ENCODE measurements around the gene RPS14. TPM values are rescaled to one million over a fixed set of nuclear protein-coding genes. Genes with fewer than 3 reads are reported as not detected.

RPS14 gene
- total and polyA plus RNA-seq, 2 experiments from 2014 or later, result 1,343 to 1,694 TPM

DNA sequence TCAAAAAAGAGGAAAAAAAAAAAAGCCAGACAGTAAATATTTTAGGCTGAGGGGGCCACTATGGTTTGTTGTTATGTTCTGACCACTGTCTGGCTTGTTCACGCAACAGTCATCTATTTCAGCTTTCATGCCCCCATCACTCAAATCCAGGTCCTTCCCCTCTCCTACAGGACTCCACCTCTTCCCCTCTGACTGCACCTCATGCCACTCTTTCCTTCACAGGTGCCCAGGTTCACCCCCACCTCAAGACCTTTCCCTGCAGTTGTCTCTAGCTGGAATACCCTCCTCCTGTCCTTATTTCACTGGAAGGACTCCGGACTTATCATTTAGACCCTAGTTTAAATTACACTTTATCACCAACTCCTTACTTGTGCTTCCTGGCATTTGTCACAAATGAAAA lies 3.5 kb downstream of the RPS14 start:
- H4K20me1 ChIP-seq (ENCODE audit: insufficient read depth), result peaks cover 10% of the 10 kb centered on the region
- no peak overlapping the region for H3K4me2 ChIP-seq (ENCODE audit: unreplicated experiment)
- H3K36me3 ChIP-seq (ENCODE audit: low read depth), result peaks cover 50% of the 10 kb centered on the region
- no peaks in the 10 kb centered on the region for H3K9me3 ChIP-seq (ENCODE audit: low read depth)
- H3K27ac ChIP-seq, result no peak overlapping the region
- no peaks in the 10 kb centered on the region for H3K9me2 ChIP-seq (ENCODE audit: insufficient read depth)
- H3K4me3 ChIP-seq, result no peak overlapping the region
- H2AFZ ChIP-seq, result no peak overlapping the region
- TF ChIP-seq EZH2 (IDR thresholded peaks at IDR 0.05; ENCODE audit: insufficient read depth, poor library complexity, severe bottlenecking) (no peak), EZH2phosphoT487 (IDR thresholded peaks at IDR 0.05; ENCODE audit: insufficient read depth, low read depth) (no peak)
- H3F3A ChIP-seq (ENCODE audit: insufficient read depth), result peaks cover 74% of the 10 kb centered on the region
- no peaks in the 10 kb centered on the region for H3K27me3 ChIP-seq (replicated peaks; ENCODE audit: insufficient read depth)
- 96 to 100% methylated on average over 2 of the region's 2 CpGs for WGBS, 2 experiments (ENCODE audit: low coverage in 1 of 2, low lambda C conversion rate in 2 of 2, missing lambda C conversion rate in 2 of 2)
- in situ Hi-C loops (cut with MboI), result loop anchor here (25.0 kb wide), 1 partner anchor 609 kb away; no protein-coding TSS in a partner anchor
- peak overlapping the region; percentile 96; the same call in 1 of the 2 replicates for H3K9ac ChIP-seq
- H3K4me1 ChIP-seq (ENCODE audit: insufficient read depth), result peaks cover 9% of the 10 kb centered on the region
- DNase-seq, result no peak
- peaks cover 52% of the 10 kb centered on the region for H3K79me2 ChIP-seq (ENCODE audit: insufficient read depth)

DNA sequence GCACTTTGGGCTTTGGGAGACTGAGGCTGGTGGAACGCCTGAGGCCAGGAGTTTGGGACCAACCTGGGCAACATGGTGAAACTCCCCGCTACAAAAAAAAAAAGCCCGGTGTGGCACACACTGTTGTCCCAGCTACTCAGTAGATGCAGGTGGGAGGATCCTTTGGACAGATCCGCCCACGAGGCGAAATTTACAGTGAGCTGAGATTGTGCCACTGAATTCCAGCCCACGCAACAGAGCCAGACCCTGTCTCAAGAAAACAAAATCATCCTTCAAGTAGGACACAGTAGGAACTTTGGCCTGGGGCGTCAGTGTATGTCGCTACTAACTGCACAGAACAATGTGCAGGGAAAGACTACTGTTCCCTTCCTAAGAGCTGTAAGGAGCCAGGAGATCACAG lies 4.8 kb downstream of the RPS14 start:
- no peak overlapping the region for H2AFZ ChIP-seq
- H3K4me1 ChIP-seq (ENCODE audit: insufficient read depth), result peaks cover 9% of the 10 kb centered on the region
- H3F3A ChIP-seq (ENCODE audit: insufficient read depth), result peaks cover 81% of the 10 kb centered on the region
- 86 to 89% methylated on average over 9 of the region's 9 CpGs for WGBS, 2 experiments (ENCODE audit: low coverage in 1 of 2, low lambda C conversion rate in 2 of 2, missing lambda C conversion rate in 2 of 2)
- H3K27ac ChIP-seq, result no peak overlapping the region
- H3K79me2 ChIP-seq (ENCODE audit: insufficient read depth), result peaks cover 52% of the 10 kb centered on the region
- no peak overlapping the region for H3K4me3 ChIP-seq
- no peaks in the 10 kb centered on the region for H3K27me3 ChIP-seq (replicated peaks; ENCODE audit: insufficient read depth)
- no peaks in the 10 kb centered on the region for H3K9me2 ChIP-seq (ENCODE audit: insufficient read depth)
- no peak overlapping the region for H3K9ac ChIP-seq
- TF ChIP-seq EZH2phosphoT487 (IDR thresholded peaks at IDR 0.05; ENCODE audit: insufficient read depth, low read depth), result no peak
- TF ChIP-seq EZH2 (IDR thresholded peaks at IDR 0.05; ENCODE audit: insufficient read depth, poor library complexity, severe bottlenecking), result no peak
- H3K9me3 ChIP-seq (ENCODE audit: low read depth), result no peaks in the 10 kb centered on the region
- in situ Hi-C loops (cut with MboI), result loop anchor here (25.0 kb wide), 1 partner anchor 607 kb away; no protein-coding TSS in a partner anchor
- peaks cover 10% of the 10 kb centered on the region for H4K20me1 ChIP-seq (ENCODE audit: insufficient read depth)
- no peak overlapping the region for H3K4me2 ChIP-seq (ENCODE audit: unreplicated experiment)
- no peak for DNase-seq
- peaks cover 50% of the 10 kb centered on the region for H3K36me3 ChIP-seq (ENCODE audit: low read depth)

DNA sequence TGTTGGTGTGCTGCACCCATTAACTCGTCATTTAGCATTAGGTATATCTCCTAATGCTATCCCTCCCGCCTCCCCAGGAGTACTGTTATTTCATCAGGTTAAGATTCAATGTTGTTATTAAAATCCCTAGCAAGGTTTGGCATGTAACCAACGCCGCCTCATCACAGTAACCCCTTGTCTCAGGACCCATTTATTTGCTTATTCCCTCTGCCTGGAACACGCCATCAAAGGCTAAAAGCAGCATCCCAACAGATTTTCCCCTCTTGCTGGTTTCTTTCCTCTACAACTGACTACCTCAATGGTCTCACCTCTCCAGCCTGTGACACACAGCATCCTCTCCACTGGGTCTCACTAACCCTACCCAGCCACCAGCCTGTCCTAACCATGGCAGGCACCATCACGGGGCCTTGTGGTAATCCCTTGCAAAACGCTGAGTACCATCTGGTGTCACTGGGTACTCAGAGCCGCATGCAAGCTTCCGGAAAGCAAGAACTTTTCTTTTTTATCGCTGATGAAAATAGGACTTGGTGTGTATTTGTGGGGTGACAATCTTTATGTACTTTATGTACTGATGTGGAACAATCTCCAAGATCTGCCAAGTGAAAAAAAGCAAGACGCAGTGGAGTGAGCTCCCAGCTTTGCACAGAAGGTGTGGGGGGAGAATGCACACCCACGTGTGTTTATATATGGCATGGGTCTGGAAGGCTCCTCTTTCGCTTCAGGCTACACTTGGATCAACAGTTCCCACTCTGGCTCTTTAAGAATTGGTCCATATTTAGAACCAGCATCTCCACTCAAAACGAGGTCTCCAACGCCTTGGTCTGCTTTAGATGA lies 6.1 kb downstream of the RPS14 start:
- Histone ChIP-seq H3K9me3 (ENCODE audit: low read depth) (no peaks in the 10 kb centered on the region), H4K20me1 (ENCODE audit: insufficient read depth) (peaks cover 10% of the 10 kb centered on the region), H3K9ac (no peak overlapping the region), H3K79me2 (ENCODE audit: insufficient read depth) (peaks cover 42% of the 10 kb centered on the region), H3K4me2 (ENCODE audit: unreplicated experiment) (no peak overlapping the region), H3K4me1 (ENCODE audit: insufficient read depth) (peaks cover 9% of the 10 kb centered on the region), H3K36me3 (ENCODE audit: low read depth) (peaks cover 50% of the 10 kb centered on the region), H3K27me3 (replicated peaks; ENCODE audit: insufficient read depth) (no peaks in the 10 kb centered on the region), H3F3A (ENCODE audit: insufficient read depth) (peaks cover 75% of the 10 kb centered on the region), H3K27ac (no peak overlapping the region), H2AFZ (no peak overlapping the region), H3K9me2 (ENCODE audit: insufficient read depth) (no peaks in the 10 kb centered on the region), H3K4me3 (no peak overlapping the region)
- in situ Hi-C loops (cut with MboI), result loop anchor here (25.0 kb wide), 1 partner anchor 606 kb away; no protein-coding TSS in a partner anchor
- no peak for DNase-seq
- WGBS, 2 experiments (ENCODE audit: low coverage in 1 of 2, low lambda C conversion rate in 2 of 2, missing lambda C conversion rate in 2 of 2), result 72% methylated on average over 15 of the region's 15 CpGs
- TF ChIP-seq EZH2 (IDR thresholded peaks at IDR 0.05; ENCODE audit: insufficient read depth, poor library complexity, severe bottlenecking) (no peak), EZH2phosphoT487 (IDR thresholded peaks at IDR 0.05; ENCODE audit: insufficient read depth, low read depth) (no peak)

DNA sequence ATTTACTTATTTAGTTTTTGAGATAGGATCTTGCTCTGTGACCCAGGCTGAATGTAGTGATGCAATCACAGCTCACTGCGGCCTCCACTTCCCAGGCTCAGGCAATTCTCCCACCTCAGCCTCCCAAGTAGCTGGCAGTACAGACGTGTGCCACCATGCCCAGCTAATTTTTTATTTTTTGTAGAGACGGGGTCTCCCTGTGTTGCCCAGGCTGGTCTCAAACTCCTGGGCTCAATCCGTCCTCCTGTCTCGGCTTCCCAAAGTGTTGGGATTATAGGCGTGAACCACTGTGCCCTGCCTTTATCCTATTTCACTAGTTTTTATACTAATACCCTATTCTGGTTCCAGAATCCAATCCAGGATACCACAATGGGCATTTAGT lies 6.8 kb downstream of the RPS14 start:
- no peak for TF ChIP-seq EZH2phosphoT487 (IDR thresholded peaks at IDR 0.05; ENCODE audit: insufficient read depth, low read depth)
- TF ChIP-seq EZH2 (IDR thresholded peaks at IDR 0.05; ENCODE audit: insufficient read depth, poor library complexity, severe bottlenecking), result no peak
- Histone ChIP-seq H3K9me2 (ENCODE audit: insufficient read depth) (no peaks in the 10 kb centered on the region), H4K20me1 (ENCODE audit: insufficient read depth) (peaks cover 2% of the 10 kb centered on the region; the same call in 1 of the 2 replicates), H3K27me3 (replicated peaks; ENCODE audit: insufficient read depth) (no peaks in the 10 kb centered on the region), H3K9me3 (ENCODE audit: low read depth) (no peaks in the 10 kb centered on the region), H2AFZ (no peak overlapping the region), H3K36me3 (ENCODE audit: low read depth) (peaks cover 49% of the 10 kb centered on the region), H3K4me2 (ENCODE audit: unreplicated experiment) (no peak overlapping the region), H3K27ac (no peak overlapping the region; the same call in 1 of the 2 replicates), H3F3A (ENCODE audit: insufficient read depth) (peaks cover 68% of the 10 kb centered on the region), H3K79me2 (ENCODE audit: insufficient read depth) (peaks cover 34% of the 10 kb centered on the region), H3K4me1 (ENCODE audit: insufficient read depth) (peaks cover 3% of the 10 kb centered on the region), H3K4me3 (no peak overlapping the region), H3K9ac (no peak overlapping the region)
- DNase-seq, result no peak
- in situ Hi-C loops (cut with MboI), result loop anchor here (25.0 kb wide), 1 partner anchor 605 kb away; no protein-coding TSS in a partner anchor
- WGBS, 2 experiments (ENCODE audit: low coverage in 1 of 2, low lambda C conversion rate in 2 of 2, missing lambda C conversion rate in 2 of 2), result 83 to 86% methylated on average over 6 of the region's 6 CpGs
